GM18951 (cell line): ENCODE data around the gene CAAP1.

ENCODE experiments used
- POLR2A ChIP-seq: IDR thresholded peaks from 4 replicates; pipeline ENCODE4 v1.6.1; 2011; ENCODE audit warnings: mild to moderate bottlenecking; ENCODE audit not compliant: insufficient read length, insufficient read depth; ENCODE audit errors: extremely low read depth
- in situ Hi-C: fragments of 300-500 bp; cut with MboI; formaldehyde crosslinking; loops from one replicate; pipeline ENCODE4 v1.12.0; 2022; ENCODE audit warnings: low sequenced_read_pairs, mixed read lengths, inconsistent platforms; ENCODE audit not compliant: unreplicated experiment

The CAAP1 gene, protein sequence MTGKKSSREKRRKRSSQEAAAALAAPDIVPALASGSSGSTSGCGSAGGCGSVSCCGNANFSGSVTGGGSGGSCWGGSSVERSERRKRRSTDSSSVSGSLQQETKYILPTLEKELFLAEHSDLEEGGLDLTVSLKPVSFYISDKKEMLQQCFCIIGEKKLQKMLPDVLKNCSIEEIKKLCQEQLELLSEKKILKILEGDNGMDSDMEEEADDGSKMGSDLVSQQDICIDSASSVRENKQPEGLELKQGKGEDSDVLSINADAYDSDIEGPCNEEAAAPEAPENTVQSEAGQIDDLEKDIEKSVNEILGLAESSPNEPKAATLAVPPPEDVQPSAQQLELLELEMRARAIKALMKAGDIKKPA

DNA sequence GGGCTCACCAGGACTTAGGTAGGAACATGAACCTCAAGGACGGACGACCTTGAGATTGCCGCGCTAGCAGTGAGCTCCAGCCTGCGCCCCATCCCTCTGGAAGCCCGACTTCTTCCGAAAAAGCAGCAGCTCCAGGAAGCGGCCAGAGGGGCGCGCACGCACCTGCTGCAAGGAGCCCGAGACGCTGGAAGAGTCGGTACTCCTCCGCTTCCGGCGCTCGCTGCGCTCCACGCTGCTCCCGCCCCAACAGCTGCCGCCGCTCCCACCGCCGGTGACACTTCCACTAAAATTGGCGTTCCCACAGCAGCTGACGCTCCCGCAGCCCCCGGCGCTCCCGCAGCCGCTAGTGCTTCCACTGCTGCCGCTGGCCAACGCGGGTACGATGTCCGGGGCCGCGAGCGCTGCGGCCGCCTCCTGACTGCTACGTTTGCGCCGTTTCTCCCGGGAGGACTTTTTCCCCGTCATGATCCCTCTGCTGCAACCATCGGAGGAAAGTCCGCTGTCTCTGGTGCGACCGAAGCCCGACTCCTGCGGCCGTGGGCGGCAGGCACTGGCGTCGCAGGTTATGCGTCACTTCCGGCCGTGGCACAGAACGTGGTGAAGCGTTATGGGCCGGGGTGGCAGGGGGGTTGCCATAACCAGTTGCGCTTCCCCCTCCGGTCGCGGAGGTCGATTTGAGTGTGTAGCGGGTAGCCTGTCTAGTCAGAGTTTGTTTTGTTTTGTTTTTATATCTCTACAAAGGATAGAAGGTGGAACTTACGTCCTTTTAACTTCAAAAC is at the start of gene CAAP1:
Gene CAAP1, minus strand, starts transcription at position 552 of the 779 bp plus-strand sequence. Its CDS starts 87 bp downstream, at position 465.
- in situ Hi-C loops, result no loop called here
- TF ChIP-seq POLR2A, result peak; percentile 94

DNA sequence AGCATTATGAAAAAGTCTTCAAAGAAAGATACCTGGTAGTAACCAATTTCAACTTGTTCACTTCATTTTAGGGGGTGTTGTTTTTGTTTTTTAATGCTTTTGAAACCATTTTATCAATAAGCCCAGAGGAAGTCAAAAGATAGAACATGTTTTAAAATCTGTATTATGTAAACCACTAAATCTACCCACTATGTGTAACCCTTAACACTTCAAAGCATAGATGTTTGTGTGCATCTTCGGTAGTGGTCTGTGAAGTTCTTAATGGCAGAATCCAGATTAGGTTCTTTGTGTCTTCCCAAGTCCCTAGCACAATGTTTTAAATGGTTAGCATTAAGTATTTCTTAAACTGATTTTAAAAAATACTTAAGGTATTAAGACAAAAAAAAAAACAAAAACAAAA is 48.2 kb upstream of the CAAP1 start:
- no peak for TF ChIP-seq POLR2A
- in situ Hi-C loops, result no loop called here

DNA sequence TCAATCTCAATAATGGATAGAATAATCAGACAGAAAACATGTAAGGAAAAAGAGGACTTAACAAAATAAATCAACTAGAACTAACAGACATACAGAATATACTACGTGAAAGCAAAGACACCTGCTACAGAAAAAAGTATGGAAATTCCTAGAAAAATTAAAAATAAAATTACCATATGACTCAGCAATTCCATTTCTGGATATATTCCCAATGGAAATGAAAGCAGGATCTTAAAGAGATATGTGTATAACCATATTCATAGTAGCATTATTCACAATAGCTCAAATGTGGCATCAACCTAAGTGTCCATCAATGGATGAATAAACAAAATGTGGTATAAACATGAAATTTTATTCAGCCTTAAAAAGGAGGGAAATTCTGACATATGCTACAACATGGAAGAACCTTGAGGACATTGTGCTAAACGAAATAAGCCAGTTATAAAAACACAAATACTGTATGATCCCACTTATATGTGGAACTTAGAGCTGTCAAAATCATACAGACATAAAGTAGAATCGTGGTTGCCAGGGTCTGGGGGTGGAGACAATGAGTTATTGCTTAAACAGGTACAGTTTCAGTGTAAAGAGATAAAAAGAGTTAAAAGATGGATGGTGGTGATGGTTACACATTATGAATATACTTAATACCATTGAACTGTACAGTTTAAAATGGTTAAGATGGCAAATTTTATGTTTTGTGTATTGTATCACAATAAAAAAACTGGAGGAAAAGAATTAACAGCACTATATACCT is 47.5 kb upstream of the CAAP1 start:
- TF ChIP-seq POLR2A, result no peak
- in situ Hi-C loops, result no loop called here

DNA sequence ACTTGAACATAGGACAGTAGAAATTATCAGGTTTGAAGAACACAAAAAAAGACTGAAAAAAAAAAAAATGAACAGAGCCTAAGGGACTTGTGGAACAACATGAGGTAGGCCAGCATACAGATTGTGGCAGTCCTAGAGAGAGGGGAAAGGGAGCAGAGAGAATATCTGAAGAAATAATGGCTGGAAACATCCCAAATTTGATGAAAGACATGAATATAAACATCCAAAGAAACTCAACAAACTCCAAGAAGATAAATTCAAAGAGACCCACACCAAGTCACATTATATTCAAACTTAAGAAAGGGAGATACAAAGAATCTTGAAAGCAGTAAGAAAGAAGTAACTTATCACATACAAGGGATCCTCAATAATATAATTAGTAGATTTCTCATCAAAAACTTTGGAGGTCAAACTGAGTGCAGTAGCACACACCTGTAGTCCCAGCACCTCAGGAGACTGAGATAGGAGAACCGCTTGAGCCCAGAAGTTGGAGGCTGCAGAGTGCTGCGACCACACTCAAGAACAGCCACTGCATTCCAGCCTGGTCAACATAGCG is 45.3 kb upstream of the CAAP1 start:
- no peak for TF ChIP-seq POLR2A

DNA sequence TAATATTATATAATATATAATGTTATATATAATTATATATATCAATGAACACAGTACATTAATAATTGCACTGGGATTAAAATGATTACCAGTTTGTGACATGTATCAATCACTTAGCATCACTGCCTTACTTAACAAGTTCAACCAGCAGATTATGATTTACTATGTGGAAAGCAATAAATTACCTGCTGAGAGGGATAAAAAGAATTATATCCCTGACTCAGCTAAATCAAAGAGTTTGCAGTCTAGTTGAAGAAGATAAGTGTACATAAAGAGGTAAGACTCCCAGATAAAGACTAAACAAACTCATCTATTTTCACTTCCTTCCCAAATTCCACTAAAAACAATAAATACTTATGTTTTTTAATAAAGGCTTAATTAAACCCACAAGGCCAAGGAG is 43.2 kb upstream of the CAAP1 start:
- in situ Hi-C loops, result no loop called here

More for the DNA sequence above, 45.3 kb upstream of the CAAP1 start:
- in situ Hi-C loops, result no loop called here

DNA sequence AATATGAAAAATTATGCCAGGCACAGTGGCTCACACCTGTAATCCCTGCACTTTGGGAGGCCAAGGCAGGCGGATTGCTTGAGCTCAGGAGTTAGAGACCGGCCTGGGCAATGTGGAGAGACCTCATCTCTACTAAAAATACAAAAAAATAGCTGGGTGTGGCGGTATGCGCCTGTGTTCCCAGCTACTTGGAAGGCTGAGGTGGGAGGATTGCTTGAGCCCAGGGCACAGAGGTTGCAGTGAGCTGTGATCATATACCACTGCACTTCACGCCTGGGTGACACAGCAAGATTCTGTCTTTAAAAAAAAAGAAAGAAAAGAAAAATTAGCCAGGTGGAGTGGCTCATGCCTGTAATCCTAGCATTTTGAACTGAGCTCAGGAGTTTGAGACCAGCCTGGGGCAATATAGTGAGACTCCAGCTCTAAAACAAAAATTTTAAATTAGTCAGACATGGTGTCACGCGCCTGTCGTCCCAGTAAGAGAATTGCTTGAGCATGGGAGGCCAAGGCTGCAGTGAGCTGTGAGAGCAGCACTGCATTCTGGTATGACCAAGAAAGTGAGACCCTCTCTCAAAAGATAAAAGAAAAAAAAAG is 36.4 kb upstream of the CAAP1 start:
- in situ Hi-C loops, result no loop called here
- no peak for TF ChIP-seq POLR2A

More for the DNA sequence above, 43.2 kb upstream of the CAAP1 start:
- no peak for TF ChIP-seq POLR2A

DNA sequence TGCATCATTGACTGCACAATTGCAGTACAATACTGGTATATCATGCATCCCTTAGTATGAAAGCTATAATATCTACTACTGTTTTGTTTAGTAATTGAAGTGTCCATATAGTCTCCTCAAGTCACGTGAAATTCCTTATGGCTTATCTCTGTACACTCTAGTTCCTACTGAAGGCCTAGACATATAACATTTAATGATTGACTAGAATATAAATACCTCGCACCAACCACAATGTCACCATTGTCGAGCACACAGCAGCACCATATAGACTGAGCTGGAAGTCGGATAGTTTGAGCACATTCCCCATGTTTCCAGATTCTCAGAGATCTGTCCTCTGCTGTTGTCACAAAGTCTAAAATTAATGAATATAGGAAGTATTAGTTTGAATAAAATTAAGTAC is 33.0 kb upstream of the CAAP1 start:
- no peak for TF ChIP-seq POLR2A
- in situ Hi-C loops, result no loop called here

DNA sequence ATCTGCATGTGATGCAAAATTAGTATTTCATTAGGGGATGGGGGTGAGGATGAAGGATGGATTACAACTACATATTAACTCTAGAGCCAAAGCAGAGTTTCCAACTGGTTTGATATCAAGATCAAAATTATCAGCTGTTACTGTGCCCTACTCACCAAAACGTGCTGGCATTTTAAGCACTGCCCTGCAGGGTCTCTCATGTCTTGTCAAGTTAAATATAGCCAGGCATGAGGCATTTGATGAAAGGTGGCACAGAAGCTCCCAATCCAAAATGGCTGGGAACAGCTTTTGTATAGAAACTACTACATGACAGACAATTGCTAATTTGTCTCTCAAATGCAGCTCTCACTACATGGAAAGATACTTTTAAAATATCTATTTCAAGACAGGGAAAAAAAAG is 27.1 kb upstream of the CAAP1 start:
- in situ Hi-C loops, result no loop called here
- no peak for TF ChIP-seq POLR2A

DNA sequence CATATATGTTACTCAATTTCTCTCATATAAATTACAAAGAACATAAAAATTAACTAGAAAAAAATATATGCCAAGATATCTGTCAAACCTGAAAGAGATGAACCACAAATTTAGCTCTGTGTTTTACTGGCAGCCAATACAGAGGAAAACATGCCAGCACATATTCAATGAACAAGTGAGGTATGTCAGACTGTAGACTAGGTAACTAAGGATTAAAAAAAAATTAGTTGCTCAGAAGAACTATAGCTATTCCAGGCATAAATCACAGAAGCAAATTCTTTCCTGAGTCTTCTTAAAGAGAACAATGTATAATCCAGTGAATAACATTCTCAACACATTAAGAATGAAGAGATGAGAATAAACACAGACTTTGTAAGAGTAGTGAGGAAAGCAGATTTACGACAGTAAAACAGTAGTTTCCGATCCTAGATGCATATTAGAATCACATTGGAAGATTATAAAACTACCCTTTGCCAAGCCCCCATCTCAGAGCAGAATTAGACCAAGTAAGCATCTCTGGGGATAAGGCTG is 20.6 kb upstream of the CAAP1 start:
- TF ChIP-seq POLR2A, result no peak
- in situ Hi-C loops, result no loop called here

DNA sequence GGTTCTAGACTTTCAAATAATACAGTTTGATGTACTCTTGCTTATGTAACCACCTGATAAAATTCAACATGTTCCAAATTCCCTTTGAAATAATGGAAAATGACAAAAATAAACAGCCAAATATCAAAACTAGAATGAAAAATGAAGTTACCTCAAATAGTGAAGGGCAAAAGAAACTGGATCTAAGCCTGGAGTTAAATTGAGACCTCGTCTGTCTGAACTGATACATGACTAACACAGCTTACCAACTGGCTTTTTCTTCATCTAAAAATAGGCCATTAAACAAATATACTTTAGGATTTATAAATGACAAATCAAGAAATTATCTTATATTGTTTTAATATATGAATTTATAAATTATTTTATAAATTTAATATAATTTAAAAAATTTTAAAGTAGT is 12.1 kb upstream of the CAAP1 start:
- in situ Hi-C loops, result no loop called here
- no peak for TF ChIP-seq POLR2A

DNA sequence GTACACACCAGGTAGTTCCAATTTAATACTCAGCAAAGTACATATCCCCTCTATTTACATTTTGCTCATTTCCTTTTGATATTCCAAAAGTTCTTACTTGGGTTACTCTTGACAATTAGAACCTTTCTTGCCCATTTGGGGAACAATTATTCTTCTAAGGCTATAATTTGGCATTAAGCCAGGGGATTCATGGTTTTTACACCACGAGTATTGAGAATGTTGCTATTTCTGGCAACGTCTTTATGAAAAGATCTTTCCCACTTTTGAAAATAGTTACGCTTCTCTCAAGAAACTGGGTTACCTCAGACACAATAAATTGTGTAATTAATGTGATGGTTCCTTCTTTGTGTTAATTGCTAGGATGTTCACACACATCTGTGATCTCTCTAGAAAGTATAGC is 11.5 kb upstream of the CAAP1 start:
- in situ Hi-C loops, result no loop called here
- no peak for TF ChIP-seq POLR2A

DNA sequence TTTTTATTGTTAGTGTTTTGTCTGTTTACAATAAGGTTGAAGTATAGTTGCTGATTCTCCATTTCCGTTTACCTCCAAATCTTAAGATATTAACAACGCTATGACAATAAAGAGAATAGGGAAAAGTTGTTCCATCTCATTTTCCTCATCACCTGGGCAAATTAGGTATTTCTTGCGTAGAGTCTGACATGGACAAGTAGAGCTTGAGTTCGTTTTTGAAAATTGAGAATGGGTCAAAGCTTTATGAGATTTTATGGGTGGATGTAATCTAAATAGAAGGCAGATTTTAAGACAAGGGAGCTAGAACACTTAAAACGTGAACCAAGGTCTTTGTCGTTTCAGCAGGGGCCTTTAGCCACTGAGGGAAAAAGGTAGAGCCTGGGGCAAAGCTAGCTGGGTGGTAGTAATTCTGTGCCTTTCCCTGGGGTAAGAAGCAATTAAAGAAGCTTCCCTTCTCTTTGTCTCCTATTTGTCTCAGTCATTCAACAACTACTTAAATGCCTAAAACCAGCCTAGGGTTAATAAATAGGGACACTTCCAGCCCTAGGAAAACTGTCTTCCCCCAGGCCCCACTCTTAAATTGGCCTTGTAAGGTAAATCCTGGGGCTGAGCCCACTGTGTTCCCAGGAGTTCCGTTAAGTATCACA is 551 bp upstream of the CAAP1 start:
- no peak for TF ChIP-seq POLR2A
- in situ Hi-C loops, result no loop called here

DNA sequence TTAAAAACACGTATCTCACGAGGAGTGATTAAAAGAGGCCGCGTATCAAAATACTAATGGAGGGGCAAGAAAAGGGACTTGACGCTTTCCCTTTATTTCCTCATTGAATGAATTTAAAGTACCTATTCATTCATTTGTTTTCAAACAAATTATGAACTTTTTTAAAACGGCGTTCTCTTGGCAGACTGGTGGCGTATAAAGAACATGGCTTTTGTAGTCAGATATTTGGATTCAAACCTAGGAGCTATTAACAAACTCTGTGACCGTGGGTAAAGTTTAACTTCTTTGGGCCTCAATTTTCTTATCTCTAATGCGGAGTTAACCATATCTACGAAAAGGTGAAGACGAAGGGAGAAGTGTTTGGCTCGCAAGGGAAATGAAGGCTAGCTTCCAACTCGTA is 876 bp downstream of the CAAP1 start:
- in situ Hi-C loops, result no loop called here
- no peak for TF ChIP-seq POLR2A
